ENCODE measurements around the gene CARMIL3. TPM values are rescaled to one million over a fixed set of nuclear protein-coding genes. Genes with fewer than 3 reads are reported as not detected.
"Not testable (repeated sequence)": the region's sequence is repeated elsewhere in the genome, so short reads cannot be mapped to it uniquely, and the experiment has no call there.

Gene CARMIL3
- total and polyA plus RNA-seq, 7 experiments from 2014 or later: 0.08 to 1.7 (median 0.27) TPM; not detected in 2

GRCh38 chr14:24013654-24014514 is 37.9 kb upstream of the CARMIL3 start:
- Histone ChIP-seq H3K4me3 (ENCODE audit: low read length) (no peak overlapping the region), H3K4me1 (ENCODE audit: control insufficient read depth in 2 of 2, insufficient read depth in 2 of 2, low read length in 2 of 2) (peaks cover 0 to 6% of the 10 kb centered on the region in 2 donors), H3K9me3 (ENCODE audit: control insufficient read depth in 2 of 3, low read length in 3 of 3) (no peaks in the 10 kb centered on the region), H3K27me3 (ENCODE audit: control insufficient read depth in 2 of 2, insufficient read depth in 2 of 2, low read length in 2 of 2) (no peaks in the 10 kb centered on the region), H3K36me3 (ENCODE audit: control insufficient read depth in 2 of 3, insufficient read depth in 3 of 3, low read length in 3 of 3) (no peaks in the 10 kb centered on the region), H3K27ac (ENCODE audit: low read depth, low read length) (no peak overlapping the region)
- CTCF ChIA-PET: interaction anchor here (0.8 to 1.6 kb wide), 4 partner anchors 38 to 96 kb away, joined by 3 to 6 read pairs (median 3); partner anchors contain the start of genes CARMIL3 and DHRS4
- ATAC-seq: peak; percentile 94
- H3K27ac Mint-ChIP-seq: no peak overlapping the region
- peak in 8 of 9 donors; percentile 17 to 76 (median 67) for DNase-seq
- peaks cover 8 to 28% (median 25%) of the 10 kb centered on the region in 7 donors for H3K4me1 Mint-ChIP-seq
- H3K4me3 Mint-ChIP-seq: no peak overlapping the region
- peaks cover 0 to 15% (median 0%) of the 10 kb centered on the region in 5 donors for H3K27me3 Mint-ChIP-seq
- intact Hi-C loops (cut with micrococcal nuclease): loop anchor here (1.0 to 10.0 kb wide), 12 partner anchors 22 to 318 kb away; partner anchors contain the start of genes CHMP4A (in 1 of the 2), DHRS1 (in 1 of the 2), GMPR2 (in 1 of the 2) and IRF9 (in 1 of the 2)
- H3K36me3 Mint-ChIP-seq: peaks cover 0 to 15% (median 0%) of the 10 kb centered on the region in 5 donors
- POLR2A ChIA-PET: interaction anchor here (1.0 kb wide), 1 partner anchor 149 kb away, joined by 3 read pairs; no protein-coding TSS in a partner anchor
- peaks cover 0 to 9% (median 2%) of the 10 kb centered on the region in 11 donors for H3K9me3 Mint-ChIP-seq

GRCh38 chr14:24015745-24016144 is 36.1 kb upstream of the CARMIL3 start:
- H3K4me1 Mint-ChIP-seq; H3K9me3 ChIP-seq (ENCODE audit: control insufficient read depth in 2 of 3, low read length in 3 of 3); H3K27ac Mint-ChIP-seq; H3K4me3 Mint-ChIP-seq; H3K4me1 ChIP-seq (ENCODE audit: control insufficient read depth in 2 of 2, insufficient read depth in 2 of 2, low read length in 2 of 2); DNase-seq; H3K4me3 ChIP-seq (ENCODE audit: low read length); H3K36me3 ChIP-seq (ENCODE audit: control insufficient read depth in 2 of 3, insufficient read depth in 3 of 3, low read length in 3 of 3); H3K27ac ChIP-seq (ENCODE audit: low read depth, low read length); POLR2A ChIA-PET; ATAC-seq; H3K27me3 ChIP-seq (ENCODE audit: control insufficient read depth in 2 of 2, insufficient read depth in 2 of 2, low read length in 2 of 2): not testable (repeated sequence)
- CTCF ChIA-PET: interaction anchor here (1.6 kb wide), 1 partner anchor 41 kb away, joined by 6 read pairs; no protein-coding TSS in a partner anchor
- Mint-ChIP-seq H3K36me3 (peaks cover 0 to 14% (median 0%) of the 10 kb centered on the region in 5 donors), H3K9me3 (peaks cover 0 to 15% (median 4%) of the 10 kb centered on the region in 11 donors), H3K27me3 (peaks cover 0 to 17% (median 0%) of the 10 kb centered on the region in 5 donors)
- intact Hi-C loops (cut with micrococcal nuclease): loop anchor here (2.0 to 10.0 kb wide), 2 partner anchors 199 to 217 kb away; partner anchors contain the start of genes CHMP4A (in 1 of the 2), GMPR2 (in 1 of the 2), MDP1 (in 1 of the 2) and NEDD8 (in 1 of the 2)

GRCh38 chr14:24018978-24019377 is 32.8 kb upstream of the CARMIL3 start:
- ATAC-seq; CTCF ChIA-PET; DNase-seq; H3K36me3 ChIP-seq (ENCODE audit: control insufficient read depth in 2 of 3, insufficient read depth in 3 of 3, low read length in 3 of 3); H3K9me3 ChIP-seq (ENCODE audit: control insufficient read depth in 2 of 3, low read length in 3 of 3); H3K4me1 ChIP-seq (ENCODE audit: control insufficient read depth in 2 of 2, insufficient read depth in 2 of 2, low read length in 2 of 2); H3K4me3 ChIP-seq (ENCODE audit: low read length); H3K27me3 ChIP-seq (ENCODE audit: control insufficient read depth in 2 of 2, insufficient read depth in 2 of 2, low read length in 2 of 2); POLR2A ChIA-PET; H3K27ac Mint-ChIP-seq; H3K4me3 Mint-ChIP-seq; H3K27ac ChIP-seq (ENCODE audit: low read depth, low read length); H3K4me1 Mint-ChIP-seq: not testable (repeated sequence)
- intact Hi-C loops (cut with micrococcal nuclease): loop anchor here in 1 of 2 donors (10.0 kb wide), 1 partner anchor 196 kb away; the partner anchor contains the start of genes CHMP4A and MDP1
- Mint-ChIP-seq H3K27me3 (peaks cover 0 to 23% (median 0%) of the 10 kb centered on the region in 5 donors), H3K36me3 (peaks cover 0 to 12% (median 0%) of the 10 kb centered on the region in 5 donors), H3K9me3 (peaks cover 0 to 21% (median 4%) of the 10 kb centered on the region in 11 donors)

GRCh38 chr14:24019944-24020343 is 31.9 kb upstream of the CARMIL3 start:
- Mint-ChIP-seq H3K36me3 (peaks cover 0 to 12% (median 3%) of the 10 kb centered on the region in 5 donors), H3K9me3 (peaks cover 0 to 24% (median 5%) of the 10 kb centered on the region in 11 donors), H3K27me3 (peaks cover 0 to 26% (median 0%) of the 10 kb centered on the region in 5 donors)
- intact Hi-C loops (cut with micrococcal nuclease): loop anchor here in 1 of 2 donors (10.0 kb wide), 1 partner anchor 195 kb away; the partner anchor contains the start of genes CHMP4A and MDP1
- H3K27me3 ChIP-seq (ENCODE audit: control insufficient read depth in 2 of 2, insufficient read depth in 2 of 2, low read length in 2 of 2); H3K4me1 Mint-ChIP-seq; H3K27ac Mint-ChIP-seq; H3K9me3 ChIP-seq (ENCODE audit: control insufficient read depth in 2 of 3, low read length in 3 of 3); DNase-seq; H3K4me1 ChIP-seq (ENCODE audit: control insufficient read depth in 2 of 2, insufficient read depth in 2 of 2, low read length in 2 of 2); H3K36me3 ChIP-seq (ENCODE audit: control insufficient read depth in 2 of 3, insufficient read depth in 3 of 3, low read length in 3 of 3); H3K4me3 Mint-ChIP-seq; H3K4me3 ChIP-seq (ENCODE audit: low read length); H3K27ac ChIP-seq (ENCODE audit: low read depth, low read length); CTCF ChIA-PET: not testable (repeated sequence)
- POLR2A ChIA-PET: interaction anchor here (0.6 kb wide), 1 partner anchor 114 kb away, joined by 4 read pairs; no protein-coding TSS in a partner anchor
- peak; percentile 70 for ATAC-seq

- H3K4me1 Mint-ChIP-seq; H3K27me3 ChIP-seq (ENCODE audit: control insufficient read depth in 2 of 2, insufficient read depth in 2 of 2, low read length in 2 of 2); intact Hi-C loops (cut with micrococcal nuclease); DNase-seq; H3K4me3 ChIP-seq (ENCODE audit: low read length); H3K27ac ChIP-seq (ENCODE audit: low read depth, low read length); CTCF ChIA-PET; ATAC-seq; H3K4me1 ChIP-seq (ENCODE audit: control insufficient read depth in 2 of 2, insufficient read depth in 2 of 2, low read length in 2 of 2); POLR2A ChIA-PET; H3K27ac Mint-ChIP-seq; H3K4me3 Mint-ChIP-seq; H3K36me3 ChIP-seq (ENCODE audit: control insufficient read depth in 2 of 3, insufficient read depth in 3 of 3, low read length in 3 of 3); H3K9me3 ChIP-seq (ENCODE audit: control insufficient read depth in 2 of 3, low read length in 3 of 3): not testable (repeated sequence)
- Mint-ChIP-seq H3K27me3 (peaks cover 0 to 29% (median 0%) of the 10 kb centered on the region in 5 donors), H3K9me3 (peaks cover 0 to 24% (median 5%) of the 10 kb centered on the region in 11 donors), H3K36me3 (peaks cover 0 to 14% (median 3%) of the 10 kb centered on the region in 5 donors)
Measured at GRCh38 chr14:24020520-24020919, 31.3 kb upstream of the CARMIL3 start.

- CTCF ChIA-PET; H3K4me1 Mint-ChIP-seq; H3K4me1 ChIP-seq (ENCODE audit: control insufficient read depth in 2 of 2, insufficient read depth in 2 of 2, low read length in 2 of 2); H3K27ac ChIP-seq (ENCODE audit: low read depth, low read length); H3K27me3 ChIP-seq (ENCODE audit: control insufficient read depth in 2 of 2, insufficient read depth in 2 of 2, low read length in 2 of 2); DNase-seq; H3K4me3 ChIP-seq (ENCODE audit: low read length); intact Hi-C loops (cut with micrococcal nuclease); H3K4me3 Mint-ChIP-seq; POLR2A ChIA-PET; H3K36me3 ChIP-seq (ENCODE audit: control insufficient read depth in 2 of 3, insufficient read depth in 3 of 3, low read length in 3 of 3); H3K9me3 ChIP-seq (ENCODE audit: control insufficient read depth in 2 of 3, low read length in 3 of 3); ATAC-seq; H3K27ac Mint-ChIP-seq: not testable (repeated sequence)
- Mint-ChIP-seq H3K36me3 (peaks cover 0 to 10% (median 3%) of the 10 kb centered on the region in 5 donors), H3K27me3 (peaks cover 0 to 44% (median 0%) of the 10 kb centered on the region in 5 donors), H3K9me3 (peaks cover 0 to 19% (median 3%) of the 10 kb centered on the region in 11 donors)
Measured at GRCh38 chr14:24024939-24025418, 26.8 kb upstream of the CARMIL3 start.

Measured in naive thymus-derived CD4-positive, alpha-beta T cell (primary cell).